HCT116 (cell line): ENCODE measurements around the gene GRID2. TPM values are rescaled to one million over a fixed set of nuclear protein-coding genes. Genes with fewer than 3 reads are reported as not detected.

Source experiments
- ATAC-seq: fragments of 200-7000 bp; cut with Tn5 transposase; 2 replicates; pipeline ENCODE4 v1.9.1; 2020; ENCODE audit warnings: mild to moderate bottlenecking, moderate library complexity
- BruUV-seq: library from RNA; stranded (reverse); fragments of 400-500 nt; replicated peaks from 2 replicates; lab custom pipeline; 2021; lab: Mats Ljungman, UMichigan
- CTCF ChIA-PET: fragments of 300-600 bp; sonication (Branson Sonifier 250); formaldehyde crosslinking; loops from one replicate; lab custom pipeline; 2021; ENCODE audit warnings: antibody characterized with exemption; lab: Charles Lee
- POLR2A ChIA-PET: fragments of 300-600, 350-600 bp; sonication (Branson Sonifier 250); formaldehyde crosslinking; loops from one replicate; lab custom pipeline; 2021; ENCODE audit warnings: antibody characterized with exemption; lab: Charles Lee
- RAD21 ChIA-PET, 2 experiments: fragments of 300-600 bp; sonication (Branson Sonifier 250); formaldehyde crosslinking; loops; one replicate each; lab custom pipeline; 2023; ENCODE audit warnings: low total read pairs in 2 of 2; ENCODE audit not compliant: uncharacterized antibody in 2 of 2, unreplicated experiment in 2 of 2, low non-redundant PET in 1 of 2; lab: Charles Lee
- DNase-seq: peaks from one replicate; pipeline ENCODE4 v3.0.0-alpha.2; 2010; ENCODE audit warnings: low read depth, low spot score
- H2AFZ ChIP-seq: fragments of 200-600 bp; shearing (Covaris generic), sonication (generic); 2 replicates; pipeline ENCODE4 v1.6.1; 2017; ENCODE audit warnings: low read depth, mixed run types, mixed read lengths, antibody characterized with exemption, low read length; ENCODE audit not compliant: poor library complexity, severe bottlenecking
- H3K27ac ChIP-seq: 2 replicates; pipeline ENCODE4 v1.5.1; 2012; ENCODE audit warnings: low read depth, low read length
- H3K27me3 ChIP-seq: fragments of 200-600 bp; sonication (generic); 2 replicates; pipeline ENCODE4 v1.6.1; 2016; ENCODE audit warnings: mixed run types, low read length, mixed read lengths; ENCODE audit not compliant: insufficient read depth
- H3K36me3 ChIP-seq, 2 experiments: fragments of 200-500 bp in 1 of 2; fragments of 200-600 bp in 1 of 2; sonication (Bioruptor generic) in 1 of 2; sonication (generic) in 1 of 2; 2 replicates each; pipeline versions ENCODE4 v1.5.1 to v1.6.1; 2014 to 2016; ENCODE audit warnings: low read length in 2 of 2, inconsistent platforms in 1 of 2, mixed read lengths in 1 of 2, mixed run types in 1 of 2; ENCODE audit not compliant: insufficient read depth in 2 of 2, control insufficient read depth in 1 of 2
- H3K4me1 ChIP-seq, 2 experiments: fragments of 200-600 bp in 1 of 2; sonication (generic) in 1 of 2; 2 replicates each; pipeline versions ENCODE4 v1.5.1 to v1.6.1; 2012 to 2017; ENCODE audit warnings: low read length in 2 of 2, inconsistent platforms in 1 of 2, mild to moderate bottlenecking in 1 of 2, mixed read lengths in 1 of 2, mixed run types in 1 of 2, moderate library complexity in 1 of 2; ENCODE audit not compliant: insufficient read depth in 2 of 2, control insufficient read depth in 1 of 2
- H3K4me2 ChIP-seq: fragments of 200-600 bp; sonication (generic); 2 replicates; pipeline ENCODE4 v1.6.1; 2017; ENCODE audit warnings: mixed run types, low read length, mixed read lengths
- H3K4me3 ChIP-seq, 2 experiments: fragments of 200-600 bp in 1 of 2; sonication (generic) in 1 of 2; replicated peaks in 1 of 2; 2 replicates each; pipeline ENCODE4 v1.5.1; 2011 to 2016; ENCODE audit warnings: low read length in 2 of 2, control low read depth in 1 of 2, low read depth in 1 of 2, mild to moderate bottlenecking in 1 of 2, mixed read lengths in 1 of 2, mixed run types in 1 of 2
- H3K79me2 ChIP-seq: fragments of 200-600 bp; sonication (generic); 2 replicates; pipeline ENCODE4 v1.6.1; 2017; ENCODE audit warnings: mild to moderate bottlenecking, mixed run types, low read length, moderate library complexity, mixed read lengths; ENCODE audit not compliant: insufficient read depth
- H3K9ac ChIP-seq: fragments of 200-600 bp; sonication (generic); 2 replicates; pipeline ENCODE4 v1.6.1; 2016; ENCODE audit warnings: low read length, mixed read lengths
- H3K9me2 ChIP-seq: fragments of 200-600 bp; sonication (generic), shearing (Covaris generic); 2 replicates; pipeline ENCODE4 v1.6.1; 2017; ENCODE audit warnings: mixed run types, mild to moderate bottlenecking, moderate library complexity; ENCODE audit not compliant: insufficient read depth
- H3K9me3 ChIP-seq, 2 experiments: fragments of 200-500 bp in 1 of 2; fragments of 200-600 bp in 1 of 2; sonication (Bioruptor generic) in 1 of 2; sonication (generic) in 1 of 2; 2 replicates each; pipeline ENCODE4 v1.6.1; 2014 to 2017; ENCODE audit warnings: low read length in 2 of 2, mixed read lengths in 2 of 2, inconsistent platforms in 1 of 2, low read depth in 1 of 2, mild to moderate bottlenecking in 1 of 2, mixed run types in 1 of 2, moderate library complexity in 1 of 2; ENCODE audit not compliant: control insufficient read depth in 1 of 2, insufficient read depth in 1 of 2
- H4K20me1 ChIP-seq: fragments of 200-600 bp; sonication (generic), shearing (Covaris generic); 2 replicates; pipeline ENCODE4 v1.6.1; 2017; ENCODE audit warnings: mixed run types, mild to moderate bottlenecking, moderate library complexity; ENCODE audit not compliant: insufficient read depth
- ATF3 ChIP-seq: IDR thresholded peaks from 2 replicates; pipeline ENCODE4 v1.6.1; 2012
- CBX3 ChIP-seq: IDR thresholded peaks from 2 replicates; pipeline ENCODE4 v1.6.1; 2012; ENCODE audit warnings: low read depth
- ELF1 ChIP-seq: IDR thresholded peaks from 2 replicates; pipeline ENCODE4 v1.6.1; 2012; ENCODE audit warnings: low read depth, borderline replicate concordance
- JUND ChIP-seq: IDR thresholded peaks from 2 replicates; pipeline ENCODE4 v1.6.1; 2012
- MAX ChIP-seq: IDR thresholded peaks from 2 replicates; pipeline ENCODE4 v1.6.1; 2012
- POLR2A ChIP-seq: IDR thresholded peaks from 2 replicates; pipeline ENCODE4 v1.7.0; 2011; ENCODE audit warnings: borderline replicate concordance; ENCODE audit not compliant: insufficient read depth, insufficient read length; ENCODE audit errors: extremely low read depth
- POLR2AphosphoS5 ChIP-seq: IDR thresholded peaks from 2 replicates; pipeline ENCODE4 v1.6.1; 2011; ENCODE audit warnings: mild to moderate bottlenecking, low read depth, low read length, moderate library complexity
- SIN3A ChIP-seq: IDR thresholded peaks from 2 replicates; pipeline ENCODE4 v1.6.1; 2012; ENCODE audit warnings: low read depth
- YY1 ChIP-seq: IDR thresholded peaks from 2 replicates; pipeline ENCODE4 v1.6.1; 2011; ENCODE audit warnings: low read length, low read depth, moderate library complexity, mild to moderate bottlenecking; ENCODE audit not compliant: insufficient replicate concordance; ENCODE audit errors: extremely low read depth
- ZBTB33 ChIP-seq: IDR thresholded peaks from 2 replicates; pipeline ENCODE4 v1.6.1; 2011; ENCODE audit warnings: mild to moderate bottlenecking, low read length, moderate library complexity; ENCODE audit not compliant: insufficient replicate concordance; ENCODE audit errors: extremely low read depth
- ZFX ChIP-seq: fragments of 450-650 bp; IDR thresholded peaks from 2 replicates; pipeline ENCODE4 v1.6.1; 2017
- intact Hi-C: fragments of 100-400 bp; cut with micrococcal nuclease; formaldehyde crosslinking; loops from 2 replicates; pipeline ENCODE4 v1.10.0; 2022
- total RNA-seq: library from RNA; stranded (reverse); gene quantifications from one replicate; pipeline ENCODE4 v1.2.1, GENCODE V29; 2021; ENCODE audit not compliant: unreplicated experiment

The GRID2 gene
- total RNA-seq, 1 experiment from 2014 or later: not detected

DNA sequence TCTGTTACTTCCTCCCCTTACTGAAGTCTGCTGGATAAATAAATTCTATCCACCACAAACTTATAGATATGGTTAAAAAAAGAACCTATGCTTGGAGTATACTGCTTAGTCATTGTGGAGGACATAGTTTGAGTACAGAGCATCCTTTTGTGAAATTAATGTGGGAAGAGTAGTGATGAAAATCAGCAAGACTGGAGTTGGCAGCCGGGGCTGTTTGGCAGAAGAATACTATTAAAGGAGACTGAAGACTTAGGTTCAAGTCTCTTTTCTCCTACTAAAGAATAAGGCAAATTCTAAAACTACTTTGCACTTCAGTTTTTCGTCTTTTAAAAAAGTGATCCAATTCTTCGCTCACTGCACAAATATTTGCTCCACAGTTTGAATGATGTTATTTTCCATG lies 1198.2 kb downstream of the GRID2 start:
- no peak overlapping the region for H3K9ac ChIP-seq
- H3K9me2 ChIP-seq: no peaks in the 10 kb centered on the region
- ChIA-PET POLR2A (no interaction called here), RAD21 (no interaction called here), CTCF (no interaction called here)
- TF ChIP-seq POLR2AphosphoS5: no peak
- no peak for TF ChIP-seq POLR2A
- no peak for TF ChIP-seq ZFX
- no peak for TF ChIP-seq ELF1
- no peak for TF ChIP-seq YY1
- no peaks in the 10 kb centered on the region for H3K36me3 ChIP-seq
- H4K20me1 ChIP-seq: no peaks in the 10 kb centered on the region
- no peaks in the 10 kb centered on the region for H3K79me2 ChIP-seq
- no TSS peak for BruUV-seq
- intact Hi-C loops: no loop called here
- H3K27me3 ChIP-seq: no peaks in the 10 kb centered on the region
- no peaks in the 10 kb centered on the region for H3K9me3 ChIP-seq
- H2AFZ ChIP-seq: no peak overlapping the region
- H3K4me3 ChIP-seq: no peak overlapping the region
- no peaks in the 10 kb centered on the region for H3K4me1 ChIP-seq
- ATAC-seq: no peak
- no peak overlapping the region for H3K27ac ChIP-seq
- no peak overlapping the region for H3K4me2 ChIP-seq
- DNase-seq: no peak

GRCh38 chr4:93502991-93503390 lies 1199.2 kb downstream of the GRID2 start:
- Histone ChIP-seq H3K4me2 (no peak overlapping the region), H3K4me3 (no peak overlapping the region), H3K4me1 (no peaks in the 10 kb centered on the region), H3K9me2 (no peaks in the 10 kb centered on the region), H3K36me3 (no peaks in the 10 kb centered on the region), H3K79me2 (no peaks in the 10 kb centered on the region), H4K20me1 (no peaks in the 10 kb centered on the region), H3K9me3 (no peaks in the 10 kb centered on the region), H3K27me3 (no peaks in the 10 kb centered on the region), H3K27ac (no peak overlapping the region), H3K9ac (no peak overlapping the region), H2AFZ (no peak overlapping the region)
- ChIA-PET RAD21 (no interaction called here), POLR2A (no interaction called here), CTCF (no interaction called here)
- intact Hi-C loops: no loop called here
- BruUV-seq: no TSS peak
- ATAC-seq (no peak), DNase-seq (no peak)
- TF ChIP-seq CBX3 (no peak), ZBTB33 (no peak), POLR2AphosphoS5 (no peak), JUND (no peak), MAX (no peak), POLR2A (no peak), SIN3A (no peak), YY1 (no peak), ATF3 (no peak)
